ENCODE measurements around the gene OMP.

DNA sequence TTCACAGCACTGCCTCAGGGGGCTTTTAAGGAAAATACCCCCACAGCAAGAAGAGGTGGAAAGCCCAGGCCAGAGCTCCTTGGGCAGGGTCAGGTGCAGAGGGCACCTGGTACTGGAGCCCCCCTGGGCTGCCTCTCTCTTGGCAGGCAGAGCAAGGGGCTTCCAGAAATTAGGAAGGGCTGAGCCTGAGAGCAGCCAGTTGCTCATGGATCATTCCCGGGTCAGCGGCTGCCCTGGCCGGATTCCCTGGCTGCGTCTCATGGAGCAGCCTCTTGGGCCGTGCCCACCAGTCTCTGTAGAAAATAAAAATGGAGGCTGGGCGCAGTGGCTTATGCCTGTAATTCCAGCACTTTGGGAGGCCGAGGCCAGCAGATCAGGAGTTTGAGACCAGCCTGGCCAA, 10.3 kb upstream of the OMP start:
- TF ChIP-seq, protein P1, sequence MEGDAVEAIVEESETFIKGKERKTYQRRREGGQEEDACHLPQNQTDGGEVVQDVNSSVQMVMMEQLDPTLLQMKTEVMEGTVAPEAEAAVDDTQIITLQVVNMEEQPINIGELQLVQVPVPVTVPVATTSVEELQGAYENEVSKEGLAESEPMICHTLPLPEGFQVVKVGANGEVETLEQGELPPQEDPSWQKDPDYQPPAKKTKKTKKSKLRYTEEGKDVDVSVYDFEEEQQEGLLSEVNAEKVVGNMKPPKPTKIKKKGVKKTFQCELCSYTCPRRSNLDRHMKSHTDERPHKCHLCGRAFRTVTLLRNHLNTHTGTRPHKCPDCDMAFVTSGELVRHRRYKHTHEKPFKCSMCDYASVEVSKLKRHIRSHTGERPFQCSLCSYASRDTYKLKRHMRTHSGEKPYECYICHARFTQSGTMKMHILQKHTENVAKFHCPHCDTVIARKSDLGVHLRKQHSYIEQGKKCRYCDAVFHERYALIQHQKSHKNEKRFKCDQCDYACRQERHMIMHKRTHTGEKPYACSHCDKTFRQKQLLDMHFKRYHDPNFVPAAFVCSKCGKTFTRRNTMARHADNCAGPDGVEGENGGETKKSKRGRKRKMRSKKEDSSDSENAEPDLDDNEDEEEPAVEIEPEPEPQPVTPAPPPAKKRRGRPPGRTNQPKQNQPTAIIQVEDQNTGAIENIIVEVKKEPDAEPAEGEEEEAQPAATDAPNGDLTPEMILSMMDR (IDR thresholded peaks at IDR 0.05), result no peak
- TF ChIP-seq POLR2AphosphoS5 (IDR thresholded peaks at IDR 0.05), result no peak
- no peak for TF ChIP-seq POLR2A (IDR thresholded peaks at IDR 0.05; ENCODE audit: low read depth)
- TF ChIP-seq EP300 (IDR thresholded peaks at IDR 0.05), result no peak
